ENCODE results near the gene SYTL3.

Gene SYTL3

DNA sequence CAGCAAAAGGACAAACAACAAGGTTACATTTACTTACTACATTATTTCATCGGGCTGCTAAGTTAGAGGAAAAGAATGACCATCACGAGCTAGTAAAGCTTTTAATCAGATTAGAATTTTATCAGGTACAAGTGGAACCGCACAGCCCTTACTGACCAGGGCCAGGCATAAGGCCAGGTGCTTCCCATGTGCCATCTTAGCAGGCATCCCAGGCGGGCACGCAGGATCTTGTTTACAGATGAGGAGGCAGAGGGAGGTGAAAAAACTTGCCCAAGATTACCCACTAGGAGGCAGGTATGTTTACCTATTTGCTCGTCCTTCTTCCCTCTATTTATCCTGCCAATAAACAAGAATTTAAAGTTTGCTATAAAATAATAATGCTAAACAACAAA lies 158.6 kb downstream of the SYTL3 start:
- TF ChIP-seq, protein P1, sequence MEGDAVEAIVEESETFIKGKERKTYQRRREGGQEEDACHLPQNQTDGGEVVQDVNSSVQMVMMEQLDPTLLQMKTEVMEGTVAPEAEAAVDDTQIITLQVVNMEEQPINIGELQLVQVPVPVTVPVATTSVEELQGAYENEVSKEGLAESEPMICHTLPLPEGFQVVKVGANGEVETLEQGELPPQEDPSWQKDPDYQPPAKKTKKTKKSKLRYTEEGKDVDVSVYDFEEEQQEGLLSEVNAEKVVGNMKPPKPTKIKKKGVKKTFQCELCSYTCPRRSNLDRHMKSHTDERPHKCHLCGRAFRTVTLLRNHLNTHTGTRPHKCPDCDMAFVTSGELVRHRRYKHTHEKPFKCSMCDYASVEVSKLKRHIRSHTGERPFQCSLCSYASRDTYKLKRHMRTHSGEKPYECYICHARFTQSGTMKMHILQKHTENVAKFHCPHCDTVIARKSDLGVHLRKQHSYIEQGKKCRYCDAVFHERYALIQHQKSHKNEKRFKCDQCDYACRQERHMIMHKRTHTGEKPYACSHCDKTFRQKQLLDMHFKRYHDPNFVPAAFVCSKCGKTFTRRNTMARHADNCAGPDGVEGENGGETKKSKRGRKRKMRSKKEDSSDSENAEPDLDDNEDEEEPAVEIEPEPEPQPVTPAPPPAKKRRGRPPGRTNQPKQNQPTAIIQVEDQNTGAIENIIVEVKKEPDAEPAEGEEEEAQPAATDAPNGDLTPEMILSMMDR (IDR thresholded peaks at IDR 0.05; ENCODE audit: unreplicated experiment in 3 of 3) = no peak
- no peak overlapping the region for H3K4me3 Mint-ChIP-seq
- H3K27me3 Mint-ChIP-seq (ENCODE audit: low read depth) = no peaks in the 10 kb centered on the region
- peaks cover 20% of the 10 kb centered on the region for H3K36me3 Mint-ChIP-seq (ENCODE audit: low read depth)
- H3K27ac Mint-ChIP-seq = peak overlapping the region; percentile 36 to 75 (median 40)
- peaks cover 56% of the 10 kb centered on the region for H3K4me1 Mint-ChIP-seq
- no peaks in the 10 kb centered on the region for H3K9me3 Mint-ChIP-seq

DNA sequence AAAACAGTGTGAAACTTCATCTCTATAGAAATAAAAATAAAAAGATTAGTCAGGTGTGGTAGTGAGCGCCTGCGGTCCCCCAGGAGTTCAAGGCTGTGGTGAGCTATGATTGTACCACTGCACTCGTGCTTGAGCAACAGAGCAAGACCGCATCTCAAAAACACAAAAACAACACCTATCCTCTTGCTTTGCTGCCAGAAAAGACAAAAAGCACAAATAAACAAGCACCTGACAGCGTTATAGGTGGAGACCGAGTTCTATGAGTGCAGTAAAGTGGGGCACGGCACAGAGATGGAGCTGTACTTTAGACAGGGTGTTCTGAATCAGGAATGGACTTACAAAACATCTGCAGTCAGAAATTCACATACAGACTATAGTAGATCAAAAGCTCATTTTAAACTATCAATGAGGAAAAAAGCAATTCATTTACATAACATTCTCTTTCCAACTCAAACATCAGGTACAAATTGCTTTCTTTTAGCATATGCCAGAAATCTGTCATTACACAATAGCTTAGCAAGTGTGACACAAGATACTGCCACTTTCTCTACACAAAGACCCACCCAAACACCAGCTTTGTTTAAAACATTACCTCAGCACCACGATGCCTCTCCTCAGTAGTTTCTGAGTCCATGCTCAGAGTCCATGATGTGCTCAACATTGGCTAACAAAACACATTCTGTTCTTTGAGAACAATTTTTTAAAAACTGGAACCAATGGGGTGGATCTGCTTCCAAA lies 159.3 kb downstream of the SYTL3 start:
- Mint-ChIP-seq H3K4me1 (peaks cover 56% of the 10 kb centered on the region), H3K27me3 (ENCODE audit: low read depth) (peaks cover 6% of the 10 kb centered on the region), H3K27ac (peak overlapping the region; percentile 36 to 75 (median 40)), H3K4me3 (no peak overlapping the region), H3K9me3 (no peaks in the 10 kb centered on the region), H3K36me3 (ENCODE audit: low read depth) (peaks cover 20% of the 10 kb centered on the region)
- TF ChIP-seq, protein P1 (IDR thresholded peaks at IDR 0.05; ENCODE audit: unreplicated experiment in 3 of 3) = no peak

DNA sequence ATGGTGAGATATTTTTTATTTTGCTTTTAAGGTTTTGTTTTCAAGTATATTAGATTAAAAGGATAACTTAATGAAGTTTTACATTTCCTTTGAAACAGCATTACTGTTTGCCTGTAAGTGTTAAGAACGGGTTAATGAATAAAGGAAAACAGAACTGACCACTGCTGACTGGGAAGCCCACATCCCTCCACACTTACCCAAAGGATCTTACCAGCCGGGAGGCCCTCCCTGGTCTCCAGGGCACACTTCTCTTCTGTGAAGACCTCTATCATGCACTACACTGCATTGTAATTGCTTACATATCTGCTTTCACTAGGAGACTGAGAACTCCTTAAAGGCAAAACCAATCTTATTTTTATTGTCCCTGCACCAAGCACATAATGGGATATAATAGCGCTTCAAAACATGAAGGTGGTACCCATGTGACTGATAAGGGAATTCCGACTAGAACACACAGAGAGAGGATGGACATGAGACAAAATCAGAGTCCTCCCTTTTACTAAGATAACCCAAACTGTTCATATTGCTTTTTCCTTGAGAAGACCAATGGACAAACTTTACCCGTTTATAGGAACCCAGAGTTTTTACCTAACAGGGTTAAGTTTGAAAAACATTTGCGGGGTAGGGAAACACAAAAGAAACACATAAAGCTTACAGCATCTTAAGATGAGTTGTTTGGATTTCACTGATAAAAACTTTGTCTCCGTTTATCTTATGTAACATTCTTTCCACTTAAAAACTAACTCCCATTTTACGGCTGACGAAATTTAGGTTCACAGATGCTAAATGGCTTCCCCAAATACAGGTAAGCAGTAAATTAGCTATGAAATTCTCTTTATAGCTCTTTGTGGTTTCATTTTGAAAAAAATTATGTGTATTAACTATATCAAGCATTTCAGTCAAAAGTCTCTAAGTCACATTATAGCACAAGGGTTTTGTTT lies 160.6 kb downstream of the SYTL3 start:
- TF ChIP-seq, protein P1 (IDR thresholded peaks at IDR 0.05; ENCODE audit: unreplicated experiment in 3 of 3) = no peak
- Mint-ChIP-seq H3K27me3 (ENCODE audit: low read depth) (peaks cover 7% of the 10 kb centered on the region), H3K36me3 (ENCODE audit: low read depth) (peaks cover 24% of the 10 kb centered on the region), H3K4me3 (peak overlapping the region in 2 of 3 experiments; percentile 12 to 26), H3K9me3 (no peaks in the 10 kb centered on the region), H3K4me1 (peaks cover 68% of the 10 kb centered on the region), H3K27ac (peak overlapping the region; percentile 27 to 78 (median 59))

DNA sequence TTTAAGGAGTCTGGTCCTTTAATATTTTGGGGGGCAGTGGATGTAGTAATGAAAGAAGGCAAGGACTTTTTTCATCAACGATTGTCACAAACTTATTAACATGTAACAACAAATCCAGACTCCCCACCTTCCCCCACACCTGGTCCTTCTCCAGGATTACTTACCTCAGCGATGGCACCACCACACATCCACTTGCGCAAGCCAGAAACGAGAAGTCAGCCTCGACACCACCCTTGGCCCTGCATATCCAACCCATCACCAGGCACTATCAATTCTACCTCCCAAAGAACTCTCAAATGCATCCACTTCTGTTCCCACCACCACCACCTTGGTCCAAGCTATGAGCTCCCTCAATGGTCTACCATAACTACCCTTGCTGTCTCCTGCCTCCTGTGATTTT lies 162.8 kb downstream of the SYTL3 start:
- Mint-ChIP-seq H3K36me3 (ENCODE audit: low read depth) (peaks cover 22% of the 10 kb centered on the region), H3K27ac (peak overlapping the region; percentile 10 to 90 (median 84)), H3K4me1 (peaks cover 76% of the 10 kb centered on the region), H3K9me3 (no peaks in the 10 kb centered on the region), H3K27me3 (ENCODE audit: low read depth) (peaks cover 7% of the 10 kb centered on the region), H3K4me3 (peak overlapping the region in 1 of 3 experiments; percentile 7)
- TF ChIP-seq, protein P1 (IDR thresholded peaks at IDR 0.05; ENCODE audit: unreplicated experiment in 3 of 3) = no peak

DNA sequence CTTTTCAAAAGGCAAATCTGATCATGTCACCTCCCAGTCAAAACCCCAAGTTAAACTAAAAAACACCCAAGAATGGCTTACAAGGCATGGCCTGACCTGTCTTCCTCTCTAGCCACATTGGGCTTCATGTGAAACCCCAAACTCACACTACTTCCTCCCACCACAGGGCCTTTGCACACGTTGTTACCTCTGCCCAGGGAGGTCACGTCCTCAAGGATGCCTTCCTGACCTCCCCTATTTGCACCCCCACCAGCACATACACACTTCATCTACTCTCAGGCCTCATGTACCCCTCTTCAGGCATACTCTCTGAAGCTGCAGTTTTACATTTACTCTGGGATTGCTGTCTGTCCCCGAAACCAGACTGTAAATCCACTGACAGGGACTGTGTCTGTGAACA lies 163.2 kb downstream of the SYTL3 start:
- TF ChIP-seq, protein P1 (IDR thresholded peaks at IDR 0.05; ENCODE audit: unreplicated experiment in 3 of 3) = no peak
- peaks cover 20% of the 10 kb centered on the region for H3K36me3 Mint-ChIP-seq (ENCODE audit: low read depth)
- no peaks in the 10 kb centered on the region for H3K9me3 Mint-ChIP-seq
- H3K4me3 Mint-ChIP-seq = peak overlapping the region in 2 of 3 experiments; percentile 7 to 18
- H3K27ac Mint-ChIP-seq = peak overlapping the region; percentile 10 to 90 (median 84)
- H3K4me1 Mint-ChIP-seq = peaks cover 76% of the 10 kb centered on the region
- H3K27me3 Mint-ChIP-seq (ENCODE audit: low read depth) = peaks cover 7% of the 10 kb centered on the region
